ENCODE data around the gene NBEAL2. TPM values are rescaled to one million over a fixed set of nuclear protein-coding genes. Genes with fewer than 3 reads are reported as not detected.
A peak's percentile ranks its signal among the peaks of the same experiment; 100 is the strongest.

The NBEAL2 gene
- total and polyA plus RNA-seq, 2 of the 8 experiments (the other 6 are each of a cell fraction or from before 2014, with no cell fraction given): 27.3 to 46.9 TPM

- no peak overlapping the region for H2BK5ac ChIP-seq (ENCODE audit: low read depth, low read length)
- H3K9me3 ChIP-seq (ENCODE audit: insufficient read depth in 2 of 2, low read depth in 1 of 2, low read length in 1 of 2): no peaks in the 10 kb centered on the region
- H3K23me2 ChIP-seq (ENCODE audit: low read depth, low read length): no peaks in the 10 kb centered on the region
- H4K91ac ChIP-seq (replicated peaks; ENCODE audit: insufficient read length, low read length): no peak overlapping the region
- DNase-seq (ENCODE audit: low read depth in 1 of 2, low spot score in 2 of 2) (no peak), FAIRE-seq (no peak)
- CTCF ChIA-PET (ENCODE audit: partially characterized antibody): interaction anchor here (0.7 to 11.0 kb wide), 10 partner anchors 11 to 81 kb away, joined by 3 to 99 read pairs (median 4); no protein-coding TSS in a partner anchor
- 0 out of 2 replicates have a peak overlapping the region, but pooled peaks have one; percentile 30 for H4K8ac ChIP-seq (ENCODE audit: extremely low read depth, insufficient read depth, low read length)
- H3K14ac ChIP-seq (ENCODE audit: insufficient read length): no peak overlapping the region
- no peak overlapping the region for H3K27ac ChIP-seq (ENCODE audit: low read depth, low read length)
- no peak overlapping the region for H2BK15ac ChIP-seq (ENCODE audit: low read length)
- no peak overlapping the region for H3K18ac ChIP-seq (ENCODE audit: extremely low read depth, low read length)
- H3K23ac ChIP-seq (ENCODE audit: insufficient read length): no peak overlapping the region
- no peak overlapping the region for H3K4me3 ChIP-seq (ENCODE audit: extremely low read depth in 1 of 4, insufficient read depth in 2 of 4, low read depth in 3 of 4, low read length in 4 of 4)
- 78% methylated on average over 6 of the region's 6 CpGs; no CpG with 5 or more reads in 1 of the 2 experiments for whole genome bisulfite sequencing, 2 experiments (ENCODE audit: extremely low coverage in 1 of 2, insufficient coverage in 1 of 2, insufficient read length in 1 of 2, insufficient replicate concordance in 2 of 2, low coverage in 1 of 2, low lambda C conversion rate in 2 of 2, missing lambda C conversion rate in 1 of 2)
- peaks cover 0 to 10% (median under 1%) of the 10 kb centered on the region in 4 experiments; a peak in 6 of 8 replicates for H3K36me3 ChIP-seq (ENCODE audit: control insufficient read depth in 2 of 4, insufficient read depth in 4 of 4, low read length in 3 of 4)
- no peak overlapping the region for H4K5ac ChIP-seq (ENCODE audit: insufficient read length, low read depth, low read length)
- H3K9ac ChIP-seq (replicated peaks in 1 of 4; ENCODE audit: extremely low read depth in 1 of 4, low read depth in 3 of 4, low read length in 3 of 4): no peak overlapping the region
- no peak overlapping the region for H2AFZ ChIP-seq (ENCODE audit: low read length)
- H3K56ac ChIP-seq (replicated peaks; ENCODE audit: insufficient read length, low read depth, low read length): no peak overlapping the region
- no peak overlapping the region for H2BK12ac ChIP-seq (ENCODE audit: low read depth, low read length)
- peaks cover 4 to 14% (median 10%) of the 10 kb centered on the region in 4 experiments; a peak in 6 of 7 replicates for H3K4me1 ChIP-seq (replicated peaks in 1 of 4; ENCODE audit: control insufficient read depth in 3 of 4, insufficient read depth in 4 of 4, low read length in 3 of 4)
- H2BK20ac ChIP-seq (ENCODE audit: low read length): no peak overlapping the region
- POLR2A ChIA-PET (ENCODE audit: partially characterized antibody): interaction anchor here (0.6 to 1.7 kb wide), 2 partner anchors 9 to 49 kb away, joined by 3 to 5 read pairs; no protein-coding TSS in a partner anchor
- H2AK5ac ChIP-seq (ENCODE audit: low read depth, low read length): no peak overlapping the region
- H3K79me2 ChIP-seq (ENCODE audit: control insufficient read depth in 1 of 2, insufficient read depth in 2 of 2, low read length in 2 of 2): peaks cover 0 to 53% of the 10 kb centered on the region in 2 experiments; a peak in 1 of 4 replicates
- H3K4ac ChIP-seq (replicated peaks; ENCODE audit: insufficient read length, low read depth, low read length): no peak overlapping the region
- peaks cover 21% of the 10 kb centered on the region for H3K79me1 ChIP-seq (ENCODE audit: low read depth, low read length)
- no peaks in the 10 kb centered on the region for H3K27me3 ChIP-seq (replicated peaks in 1 of 4; ENCODE audit: control insufficient read depth in 3 of 4, extremely low read depth in 1 of 4, insufficient read depth in 3 of 4, low read length in 3 of 4)
- H2BK120ac ChIP-seq (replicated peaks; ENCODE audit: low read depth, low read length): no peak overlapping the region
- H3K4me2 ChIP-seq (ENCODE audit: insufficient read depth in 1 of 2, low read depth in 2 of 2, low read length in 2 of 2): no peak overlapping the region
- H4K20me1 ChIP-seq (replicated peaks in 1 of 2; ENCODE audit: control insufficient read depth in 1 of 2, insufficient read depth in 2 of 2, low read length in 2 of 2): peaks cover 14 to 25% of the 10 kb centered on the region in 2 experiments
- TF ChIP-seq GTF2F1 (IDR thresholded peaks at IDR 0.05; ENCODE audit: borderline replicate concordance, low read depth, low read length) (no peak), CEBPB (IDR thresholded peaks at IDR 0.05; ENCODE audit: low read depth, low read length) (no peak), POU5F1 (IDR thresholded peaks at IDR 0.05; ENCODE audit: low read depth, low read length) (no peak), SUZ12 (IDR thresholded peaks at IDR 0.05; ENCODE audit: low read length) (no peak), GABPA (IDR thresholded peaks at IDR 0.05; ENCODE audit: borderline replicate concordance, insufficient read depth, low read length) (no peak), JUN (IDR thresholded peaks at IDR 0.05; ENCODE audit: low read depth, low read length) (no peak), KDM1A (IDR thresholded peaks at IDR 0.05; ENCODE audit: borderline replicate concordance, low read length) (no peak), SRF (IDR thresholded peaks at IDR 0.05; ENCODE audit: low read depth, low read length) (no peak), CHD2 (IDR thresholded peaks at IDR 0.05; ENCODE audit: low read length) (no peak), EZH2 (IDR thresholded peaks at IDR 0.05; ENCODE audit: low read depth, low read length, severe bottlenecking) (no peak), JUND (IDR thresholded peaks at IDR 0.05; ENCODE audit: low read length) (no peak), MAFK (IDR thresholded peaks at IDR 0.05; ENCODE audit: low read depth, low read length) (no peak), HDAC2 (IDR thresholded peaks at IDR 0.05; ENCODE audit: borderline replicate concordance in 1 of 2, low read depth in 2 of 2, low read length in 2 of 2) (no peak), SAP30 (IDR thresholded peaks at IDR 0.05; ENCODE audit: insufficient read depth, insufficient replicate concordance, low read length) (no peak)
Measured at GRCh38 chr3:46933261-46933660, 46.2 kb upstream of the NBEAL2 start.
